Astrocyte (in vitro differentiated cells and primary cell): ENCODE results near the gene BOLA2.
"Not testable (repeated sequence)": the region's sequence is repeated elsewhere in the genome, so short reads cannot be mapped to it uniquely, and the experiment has no call there.

Experiments used
- CTCF ChIP-seq: IDR thresholded peaks from 2 replicates; pipeline ENCODE4 v1.5.1; 2011; ENCODE audit warnings: low read depth, mild to moderate bottlenecking, inconsistent platforms, low read length, moderate library complexity; ENCODE audit not compliant: insufficient read depth
- EZH2 ChIP-seq: IDR thresholded peaks from 2 replicates; pipeline ENCODE4 v1.6.1; 2012; ENCODE audit warnings: mild to moderate bottlenecking, low read length, inconsistent platforms; ENCODE audit not compliant: insufficient read depth

- TF ChIP-seq EZH2, CTCF: not testable (repeated sequence)
These were observed 3.5 kb upstream of the BOLA2 start for GRCh38 chr16:29457660-29458059.
